GM21390 (cell line): ENCODE results near the gene RELB.

Source experiments
- ATAC-seq: cut with Tn5 transposase; IDR thresholded peaks from one replicate; pipeline ENCODE4 v1.9.1; 2021; ENCODE audit not compliant: unreplicated experiment

Gene RELB

GRCh38 chr19:45078390-45079062 lies 77.3 kb downstream of the RELB start:
- no peak for ATAC-seq

- no peak for ATAC-seq
These were observed 78.0 kb downstream of the RELB start, which contains the start of gene GEMIN7 for GRCh38 chr19:45079063-45079910. Gene GEMIN7, plus strand, starts transcription at chr19:45079260. Its CDS starts 10,855 bp downstream, at chr19:45090115.

- ATAC-seq: no peak
These were observed 78.7 kb downstream of the RELB start for GRCh38 chr19:45079911-45080370.

GRCh38 chr19:45082170-45082569 lies 80.9 kb downstream of the RELB start:
- ATAC-seq: no peak

- no peak for ATAC-seq
These were observed 85.2 kb downstream of the RELB start for GRCh38 chr19:45086480-45086879.

- no peak for ATAC-seq
These were observed 86.3 kb downstream of the RELB start for GRCh38 chr19:45087531-45087930.
